Ascending aorta (tissue), 2 donors: Measurements from ENCODE around the gene SLFN12L. TPM values are rescaled to one million over a fixed set of nuclear protein-coding genes. Genes with fewer than 3 reads are reported as not detected.
"Not testable (repeated sequence)": the region's sequence is repeated elsewhere in the genome, so short reads cannot be mapped to it uniquely, and the experiment has no call there.

Experiments
- DNase-seq, 2 donors: peaks; one replicate each; pipeline ENCODE4 v3.0.0-alpha.2; 2019; ENCODE audit warnings: low spot score in 2 of 2
- H3K27ac ChIP-seq, 2 donors: fragments of 200-600 bp; sonication (generic); one replicate each; pipeline ENCODE4 v1.5.1; 2016 to 2017; ENCODE audit warnings: mild to moderate bottlenecking in 1 of 2
- H3K27me3 ChIP-seq: fragments of 200-600 bp; sonication (generic); one replicate; pipeline ENCODE4 v1.5.1; 2017
- H3K36me3 ChIP-seq, 2 donors: fragments of 200-600 bp; sonication (generic); one replicate each; pipeline ENCODE4 v1.5.1; 2016
- H3K4me1 ChIP-seq, 2 donors: fragments of 200-600 bp; sonication (generic); one replicate each; pipeline ENCODE4 v1.5.1; 2016 to 2017; ENCODE audit warnings: mild to moderate bottlenecking in 1 of 2
- H3K4me3 ChIP-seq, 2 donors: fragments of 200-600 bp; sonication (generic); one replicate each; pipeline ENCODE4 v1.5.1; 2016 to 2017; ENCODE audit warnings: mild to moderate bottlenecking in 1 of 2
- H3K9me3 ChIP-seq, 2 donors: fragments of 200-600 bp; sonication (generic); one replicate each; pipeline ENCODE4 v1.5.1; 2016
- intact Hi-C: fragments of 100-400 bp; cut with DNase I; formaldehyde crosslinking; loops from one replicate; pipeline ENCODE4 v1.15.1; 2023
- total RNA-seq: library from RNA; depleted of rRNA; stranded (reverse); fragments of >200 nt; gene quantifications from one replicate; pipeline ENCODE4 v1.1.0, GENCODE V29; 2016
- TF ChIP-seq, protein P1 (sequence below), 3 experiments: fragments of 200-600 bp in 2 of 3; fragments of 450-650 bp in 1 of 3; sonication (generic) in 2 of 3; IDR thresholded peaks; one replicate each; pipeline ENCODE4 v1.5.1; 2016 to 2019; ENCODE audit warnings: antibody characterized with exemption in 3 of 3, mild to moderate bottlenecking in 1 of 3, moderate library complexity in 1 of 3

SLFN12L gene
- total RNA-seq, 1 donor from 2014 or later: not detected

DNA sequence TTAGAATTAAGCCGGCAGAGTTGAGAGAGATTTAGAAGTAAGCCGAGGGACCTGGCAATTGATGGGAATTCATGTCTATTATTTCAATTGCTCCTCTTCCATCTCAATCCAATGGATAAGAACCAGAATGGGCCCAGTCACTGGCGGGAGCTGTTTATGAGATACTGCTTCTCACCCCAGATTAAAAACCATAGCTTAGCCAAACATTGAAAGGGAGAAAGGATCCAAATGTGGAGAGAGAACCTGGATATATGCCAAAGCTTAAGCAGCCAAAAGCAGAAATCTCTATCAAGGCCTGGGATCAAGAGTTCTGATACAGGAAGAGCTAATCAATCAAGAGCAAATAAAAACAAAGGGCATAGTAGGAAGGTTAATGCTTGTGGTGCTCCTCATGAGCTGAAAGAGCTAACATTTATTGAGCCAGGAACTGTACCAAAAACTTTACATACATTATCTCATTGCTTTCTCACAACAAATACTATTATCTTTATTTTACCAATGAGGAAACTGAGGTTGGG, 2.8 kb downstream of the SLFN12L start:
- no peaks in the 10 kb centered on the region for H3K27me3 ChIP-seq
- no peaks in the 10 kb centered on the region for H3K9me3 ChIP-seq
- DNase-seq: no peak
- no peaks in the 10 kb centered on the region for H3K36me3 ChIP-seq
- H3K4me3 ChIP-seq: no peak overlapping the region
- TF ChIP-seq, protein P1, sequence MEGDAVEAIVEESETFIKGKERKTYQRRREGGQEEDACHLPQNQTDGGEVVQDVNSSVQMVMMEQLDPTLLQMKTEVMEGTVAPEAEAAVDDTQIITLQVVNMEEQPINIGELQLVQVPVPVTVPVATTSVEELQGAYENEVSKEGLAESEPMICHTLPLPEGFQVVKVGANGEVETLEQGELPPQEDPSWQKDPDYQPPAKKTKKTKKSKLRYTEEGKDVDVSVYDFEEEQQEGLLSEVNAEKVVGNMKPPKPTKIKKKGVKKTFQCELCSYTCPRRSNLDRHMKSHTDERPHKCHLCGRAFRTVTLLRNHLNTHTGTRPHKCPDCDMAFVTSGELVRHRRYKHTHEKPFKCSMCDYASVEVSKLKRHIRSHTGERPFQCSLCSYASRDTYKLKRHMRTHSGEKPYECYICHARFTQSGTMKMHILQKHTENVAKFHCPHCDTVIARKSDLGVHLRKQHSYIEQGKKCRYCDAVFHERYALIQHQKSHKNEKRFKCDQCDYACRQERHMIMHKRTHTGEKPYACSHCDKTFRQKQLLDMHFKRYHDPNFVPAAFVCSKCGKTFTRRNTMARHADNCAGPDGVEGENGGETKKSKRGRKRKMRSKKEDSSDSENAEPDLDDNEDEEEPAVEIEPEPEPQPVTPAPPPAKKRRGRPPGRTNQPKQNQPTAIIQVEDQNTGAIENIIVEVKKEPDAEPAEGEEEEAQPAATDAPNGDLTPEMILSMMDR (IDR thresholded peaks at IDR 0.05): no peak
- H3K4me1 ChIP-seq: peaks cover 0 to under 1% of the 10 kb centered on the region in 2 donors
- intact Hi-C loops: loop anchor here (10.0 kb wide), 1 partner anchor 360 kb away; no protein-coding TSS in a partner anchor
- no peak overlapping the region for H3K27ac ChIP-seq

GRCh38 chr17:35531160-35531559, 6.3 kb downstream of the SLFN12L start:
- DNase-seq: no peak
- no peaks in the 10 kb centered on the region for H3K36me3 ChIP-seq
- no peaks in the 10 kb centered on the region for H3K4me1 ChIP-seq
- H3K9me3 ChIP-seq: no peaks in the 10 kb centered on the region
- TF ChIP-seq, protein P1 (IDR thresholded peaks at IDR 0.05): no peak
- intact Hi-C loops: loop anchor here (10.0 kb wide), 1 partner anchor 356 kb away; no protein-coding TSS in a partner anchor
- H3K27me3 ChIP-seq: no peaks in the 10 kb centered on the region
- no peak overlapping the region for H3K27ac ChIP-seq
- no peak overlapping the region for H3K4me3 ChIP-seq

- H3K4me1 ChIP-seq: no peaks in the 10 kb centered on the region
- intact Hi-C loops: loop anchor here (10.0 kb wide), 1 partner anchor 355 kb away; no protein-coding TSS in a partner anchor
- H3K27ac ChIP-seq: no peak overlapping the region
- no peaks in the 10 kb centered on the region for H3K27me3 ChIP-seq
- H3K9me3 ChIP-seq: no peaks in the 10 kb centered on the region
- H3K4me3 ChIP-seq: no peak overlapping the region
- H3K36me3 ChIP-seq: no peaks in the 10 kb centered on the region
- TF ChIP-seq, protein P1 (IDR thresholded peaks at IDR 0.05): no peak
- no peak for DNase-seq
Observed at GRCh38 chr17:35529866-35530265, 7.6 kb downstream of the SLFN12L start.

GRCh38 chr17:35529326-35529725, 8.2 kb downstream of the SLFN12L start:
- H3K27me3 ChIP-seq, H3K4me1 ChIP-seq, DNase-seq, H3K4me3 ChIP-seq, H3K9me3 ChIP-seq, H3K27ac ChIP-seq, H3K36me3 ChIP-seq, intact Hi-C loops: not testable (repeated sequence)

- intact Hi-C loops: no loop called here
- no peak for DNase-seq
- Histone ChIP-seq H3K4me1 (no peaks in the 10 kb centered on the region), H3K27ac (no peak overlapping the region), H3K4me3 (no peak overlapping the region), H3K27me3 (no peaks in the 10 kb centered on the region), H3K36me3 (no peaks in the 10 kb centered on the region), H3K9me3 (no peaks in the 10 kb centered on the region)
- TF ChIP-seq, protein P1 (IDR thresholded peaks at IDR 0.05): no peak
Observed at GRCh38 chr17:35523296-35523695, 14.2 kb downstream of the SLFN12L start.

DNA sequence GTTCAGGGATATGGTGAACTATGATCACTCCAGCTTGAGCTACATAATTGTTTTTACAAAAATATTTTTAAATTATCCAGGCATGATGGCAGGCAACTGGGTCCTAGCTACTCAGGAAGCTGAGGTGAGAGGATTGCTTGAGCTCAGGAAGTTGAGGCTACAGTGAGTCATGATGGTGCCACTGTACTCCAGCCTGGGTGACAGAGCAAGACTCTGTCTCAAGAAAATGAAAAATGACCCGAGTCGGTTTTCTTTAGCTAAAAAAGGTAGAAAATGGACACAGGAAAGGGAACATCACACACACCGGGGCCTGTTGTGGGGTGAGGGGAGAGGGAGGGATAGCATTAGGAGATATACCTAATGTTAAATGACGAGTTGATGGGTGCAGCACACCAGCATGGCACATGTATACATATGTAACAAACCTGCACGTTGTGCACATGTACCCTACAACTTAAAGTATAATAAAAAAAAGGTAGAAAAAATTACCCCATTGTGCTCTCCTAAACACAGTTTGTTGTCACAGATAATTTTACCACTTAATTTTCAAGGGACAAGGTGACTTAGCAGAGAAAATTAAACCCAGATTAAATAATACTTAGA, 15.7 kb downstream of the SLFN12L start:
- DNase-seq, H3K27me3 ChIP-seq, H3K4me1 ChIP-seq, intact Hi-C loops, H3K9me3 ChIP-seq, H3K27ac ChIP-seq, H3K36me3 ChIP-seq, H3K4me3 ChIP-seq: not testable (repeated sequence)
